Astrocyte (in vitro differentiated cells and primary cell): Measurements from ENCODE around the gene MYO15B. TPM values are rescaled to one million over a fixed set of nuclear protein-coding genes. Genes with fewer than 3 reads are reported as not detected.
A peak's percentile ranks its signal among the peaks of the same experiment; 100 is the strongest.

Source experiments
- DNase-seq: peaks from one replicate; pipeline ENCODE4 v3.0.0-alpha.2; 2010; ENCODE audit warnings: low read depth
- FAIRE-seq: peaks from 2 replicates; lab custom pipeline; 2011; peaks lifted over from hg19 to GRCh38; lab: Jason Lieb, UNC
- H2AFZ ChIP-seq: 2 replicates; pipeline ENCODE4 v1.6.0; 2012; ENCODE audit warnings: low read depth, low read length, inconsistent platforms
- H3K27ac ChIP-seq: 2 replicates; pipeline ENCODE4 v1.5.1; 2011; ENCODE audit warnings: low read depth, low read length, inconsistent platforms
- H3K27me3 ChIP-seq: 2 replicates; pipeline ENCODE4 v1.6.0; 2011; ENCODE audit warnings: low read length, inconsistent platforms; ENCODE audit not compliant: insufficient read depth
- H3K36me3 ChIP-seq: 2 replicates; pipeline ENCODE4 v1.5.1; 2011; ENCODE audit warnings: low read length, inconsistent platforms; ENCODE audit not compliant: insufficient read depth
- H3K4me1 ChIP-seq: 2 replicates; pipeline ENCODE4 v1.5.1; 2011; ENCODE audit warnings: low read length, inconsistent platforms; ENCODE audit not compliant: insufficient read depth
- H3K4me2 ChIP-seq: 2 replicates; pipeline ENCODE4 v1.6.0; 2012; ENCODE audit warnings: low read length, inconsistent platforms
- H3K4me3 ChIP-seq: 2 replicates; pipeline ENCODE4 v1.5.1; 2011; ENCODE audit warnings: low read depth, mild to moderate bottlenecking, low read length, inconsistent platforms; ENCODE audit not compliant: insufficient read depth
- H3K79me2 ChIP-seq: 2 replicates; pipeline ENCODE4 v1.6.0; 2012; ENCODE audit warnings: mild to moderate bottlenecking, low read length, inconsistent platforms; ENCODE audit not compliant: insufficient read depth
- H3K9ac ChIP-seq: 2 replicates; pipeline ENCODE4 v1.6.0; 2012; ENCODE audit warnings: mild to moderate bottlenecking, low read length, inconsistent platforms
- H3K9me3 ChIP-seq: 2 replicates; pipeline ENCODE4 v1.5.1; 2012; ENCODE audit warnings: low read depth, mild to moderate bottlenecking, low read length, inconsistent platforms; ENCODE audit not compliant: insufficient read depth
- H4K20me1 ChIP-seq: 2 replicates; pipeline ENCODE4 v1.6.0; 2012; ENCODE audit warnings: low read length, inconsistent platforms; ENCODE audit not compliant: insufficient read depth
- H3K27ac Mint-ChIP-seq: one replicate; pipeline ENCODE4 v1.8.0; 2021; ENCODE audit warnings: mild to moderate bottlenecking, mixed read lengths; ENCODE audit not compliant: unreplicated experiment
- H3K27me3 Mint-ChIP-seq: one replicate; pipeline ENCODE4 v1.8.0; 2021; ENCODE audit warnings: low read depth, mixed read lengths; ENCODE audit not compliant: unreplicated experiment
- H3K36me3 Mint-ChIP-seq: one replicate; pipeline ENCODE4 v1.8.0; 2021; ENCODE audit warnings: low read depth, mixed read lengths; ENCODE audit not compliant: unreplicated experiment
- H3K4me1 Mint-ChIP-seq: one replicate; pipeline ENCODE4 v1.8.0; 2021; ENCODE audit warnings: low read depth, mixed read lengths; ENCODE audit not compliant: unreplicated experiment
- H3K4me3 Mint-ChIP-seq: one replicate; pipeline ENCODE4 v1.8.0; 2021; ENCODE audit warnings: mild to moderate bottlenecking, moderate library complexity, mixed read lengths; ENCODE audit not compliant: unreplicated experiment
- H3K9me3 Mint-ChIP-seq: one replicate; pipeline ENCODE4 v1.8.0; 2021; ENCODE audit warnings: mild to moderate bottlenecking, mixed read lengths; ENCODE audit not compliant: unreplicated experiment
- CTCF ChIP-seq: IDR thresholded peaks from 2 replicates; pipeline ENCODE4 v1.5.1; 2011; ENCODE audit warnings: low read depth, mild to moderate bottlenecking, inconsistent platforms, low read length, moderate library complexity; ENCODE audit not compliant: insufficient read depth
- EZH2 ChIP-seq: IDR thresholded peaks from 2 replicates; pipeline ENCODE4 v1.6.1; 2012; ENCODE audit warnings: mild to moderate bottlenecking, low read length, inconsistent platforms; ENCODE audit not compliant: insufficient read depth
- total RNA-seq: library from RNA; stranded (reverse); gene quantifications from 2 replicates; pipeline ENCODE4 v1.2.1, GENCODE V29; 2021

MYO15B gene
- total RNA-seq, 1 donor from 2014 or later = 3.5 TPM

- Mint-ChIP-seq H3K27ac (peak overlapping the region; percentile 85), H3K36me3 (peaks cover 3% of the 10 kb centered on the region), H3K27me3 (peaks cover 20% of the 10 kb centered on the region), H3K9me3 (no peaks in the 10 kb centered on the region), H3K4me1 (peaks cover 11% of the 10 kb centered on the region), H3K4me3 (no peak overlapping the region)
- H3K36me3 ChIP-seq = no peaks in the 10 kb centered on the region
- DNase-seq (no peak), FAIRE-seq (no peak)
- H3K9ac ChIP-seq = no peak overlapping the region
- no peaks in the 10 kb centered on the region for H3K9me3 ChIP-seq
- TF ChIP-seq CTCF (no peak), EZH2 (no peak)
- H3K27me3 ChIP-seq = no peaks in the 10 kb centered on the region
- no peaks in the 10 kb centered on the region for H3K4me1 ChIP-seq
- no peak overlapping the region for H3K27ac ChIP-seq
- no peaks in the 10 kb centered on the region for H3K79me2 ChIP-seq
- no peak overlapping the region for H3K4me2 ChIP-seq
- H3K4me3 ChIP-seq = no peak overlapping the region
- H2AFZ ChIP-seq = no peak overlapping the region
- peaks cover 5% of the 10 kb centered on the region for H4K20me1 ChIP-seq
Observed at GRCh38 chr17:75623386-75623785, 35.8 kb downstream of the MYO15B start.

GRCh38 chr17:75624021-75624420 is 36.4 kb downstream of the MYO15B start:
- H3K4me3 ChIP-seq = no peak overlapping the region
- no peaks in the 10 kb centered on the region for H3K9me3 ChIP-seq
- FAIRE-seq (no peak), DNase-seq (no peak)
- no peak overlapping the region for H2AFZ ChIP-seq
- Mint-ChIP-seq H3K27ac (no peak overlapping the region), H3K36me3 (peaks cover 3% of the 10 kb centered on the region), H3K4me3 (no peak overlapping the region), H3K27me3 (peaks cover 14% of the 10 kb centered on the region), H3K9me3 (no peaks in the 10 kb centered on the region), H3K4me1 (peaks cover 11% of the 10 kb centered on the region)
- H3K4me2 ChIP-seq = no peak overlapping the region
- TF ChIP-seq EZH2 = no peak
- no peak for TF ChIP-seq CTCF
- no peaks in the 10 kb centered on the region for H3K4me1 ChIP-seq
- H3K9ac ChIP-seq = no peak overlapping the region
- H3K27me3 ChIP-seq = no peaks in the 10 kb centered on the region
- no peak overlapping the region for H3K27ac ChIP-seq
- H3K79me2 ChIP-seq = no peaks in the 10 kb centered on the region
- H4K20me1 ChIP-seq = peaks cover 5% of the 10 kb centered on the region
- no peaks in the 10 kb centered on the region for H3K36me3 ChIP-seq

GRCh38 chr17:75624714-75625345 is 37.2 kb downstream of the MYO15B start:
- peaks cover 8% of the 10 kb centered on the region for H3K27me3 Mint-ChIP-seq

More at GRCh38 chr17:75624714-75625345, 37.2 kb downstream of the MYO15B start:
- Histone ChIP-seq H3K36me3 (no peaks in the 10 kb centered on the region), H4K20me1 (peaks cover 5% of the 10 kb centered on the region), H2AFZ (no peak overlapping the region), H3K9ac (no peak overlapping the region), H3K4me1 (no peaks in the 10 kb centered on the region), H3K4me3 (no peak overlapping the region), H3K4me2 (no peak overlapping the region), H3K9me3 (no peaks in the 10 kb centered on the region), H3K27me3 (no peaks in the 10 kb centered on the region), H3K27ac (no peak overlapping the region), H3K79me2 (no peaks in the 10 kb centered on the region)
- H3K4me3 Mint-ChIP-seq = no peak overlapping the region
- no peak overlapping the region for H3K27ac Mint-ChIP-seq
- H3K4me1 Mint-ChIP-seq = peaks cover 11% of the 10 kb centered on the region
- H3K36me3 Mint-ChIP-seq = peaks cover 3% of the 10 kb centered on the region
- TF ChIP-seq CTCF (no peak), EZH2 (no peak)
- DNase-seq (no peak), FAIRE-seq (no peak)
- H3K9me3 Mint-ChIP-seq = no peaks in the 10 kb centered on the region
